Liver (tissue), 9 donors: ENCODE measurements around the gene RSRP1. TPM values are rescaled to one million over a fixed set of nuclear protein-coding genes. Genes with fewer than 3 reads are reported as not detected.

ENCODE experiments used
- DNase-seq: peaks from one replicate; pipeline ENCODE4 v3.0.0-alpha.2; 2017; ENCODE audit warnings: low spot score
- H3K27ac ChIP-seq, 2 donors: one replicate each; pipeline ENCODE4 v1.7.0; 2013; ENCODE audit warnings: inconsistent platforms in 2 of 2, low read length in 2 of 2, control low read depth in 1 of 2, low read depth in 1 of 2, mild to moderate bottlenecking in 1 of 2
- H3K27me3 ChIP-seq, 4 donors: one replicate each; pipeline versions ENCODE4 v1.6.1 to v1.7.0; 2013; ENCODE audit warnings: low read length in 3 of 4, inconsistent platforms in 1 of 4, mild to moderate bottlenecking in 1 of 4, moderate library complexity in 1 of 4; ENCODE audit not compliant: control insufficient read depth in 4 of 4, insufficient read depth in 4 of 4
- H3K36me3 ChIP-seq, 4 donors: one replicate each; pipeline versions ENCODE4 v1.6.1 to v1.7.0; 2013; ENCODE audit warnings: low read length in 3 of 4, mild to moderate bottlenecking in 3 of 4, low read depth in 1 of 4, moderate library complexity in 1 of 4; ENCODE audit not compliant: control insufficient read depth in 4 of 4, insufficient read depth in 3 of 4
- H3K4me1 ChIP-seq, 4 donors: one replicate each; pipeline versions ENCODE4 v1.6.1 to v1.7.0; 2013; ENCODE audit warnings: low read length in 3 of 4, mild to moderate bottlenecking in 3 of 4, moderate library complexity in 1 of 4; ENCODE audit not compliant: control insufficient read depth in 4 of 4, insufficient read depth in 4 of 4
- H3K4me3 ChIP-seq, 3 donors: one replicate each; pipeline versions ENCODE4 v1.6.1 to v1.7.0; 2013; ENCODE audit warnings: low read length in 3 of 3, control low read depth in 1 of 3, low read depth in 1 of 3, mild to moderate bottlenecking in 1 of 3
- H3K9ac ChIP-seq, 2 donors: one replicate each; pipeline ENCODE4 v1.7.0; 2013; ENCODE audit warnings: low read length in 2 of 2, mild to moderate bottlenecking in 2 of 2, moderate library complexity in 2 of 2, control low read depth in 1 of 2, low read depth in 1 of 2
- H3K9me3 ChIP-seq, 4 donors: one replicate each; pipeline versions ENCODE4 v1.6.1 to v1.7.0; 2013; ENCODE audit warnings: low read length in 3 of 4; ENCODE audit not compliant: control insufficient read depth in 4 of 4
- EGR1 ChIP-seq, 2 donors: IDR thresholded peaks; 2 replicates each; pipeline ENCODE4 v1.6.1; 2016 to 2018; ENCODE audit warnings: antibody characterized with exemption in 2 of 2, low read depth in 2 of 2
- FOXA1 ChIP-seq: IDR thresholded peaks from 2 replicates; pipeline ENCODE4 v1.6.1; 2016; ENCODE audit warnings: antibody characterized with exemption
- FOXA2 ChIP-seq: IDR thresholded peaks from 2 replicates; pipeline ENCODE4 v1.6.1; 2016; ENCODE audit warnings: antibody characterized with exemption
- GABPA ChIP-seq, 2 donors: IDR thresholded peaks in 1 of 2; conservative IDR thresholded peaks in 1 of 2; 2 replicates each; pipeline ENCODE4 v1.6.1; 2016; ENCODE audit warnings: antibody characterized with exemption in 2 of 2, mild to moderate bottlenecking in 1 of 2, moderate library complexity in 1 of 2
- HNF4A ChIP-seq, 2 donors: conservative IDR thresholded peaks; 2 replicates each; pipeline ENCODE4 v1.6.1; 2016; ENCODE audit warnings: antibody characterized with exemption in 2 of 2, mild to moderate bottlenecking in 2 of 2
- HNF4G ChIP-seq: IDR thresholded peaks from 2 replicates; pipeline ENCODE4 v1.6.1; 2016; ENCODE audit warnings: antibody characterized with exemption
- JUND ChIP-seq, 2 donors: IDR thresholded peaks; 2 replicates each; pipeline ENCODE4 v1.6.1; 2016; ENCODE audit warnings: antibody characterized with exemption in 2 of 2
- NR2F2 ChIP-seq: IDR thresholded peaks from 2 replicates; pipeline ENCODE4 v1.6.1; 2016; ENCODE audit warnings: antibody characterized with exemption
- RAD21 ChIP-seq, 2 donors: IDR thresholded peaks; 2 replicates each; pipeline ENCODE4 v1.6.1; 2016; ENCODE audit warnings: antibody characterized with exemption in 2 of 2, mild to moderate bottlenecking in 2 of 2
- RXRA ChIP-seq, 2 donors: IDR thresholded peaks; 2 replicates each; pipeline ENCODE4 v1.6.1; 2017 to 2018; ENCODE audit warnings: antibody characterized with exemption in 2 of 2, mild to moderate bottlenecking in 1 of 2
- SP1 ChIP-seq: IDR thresholded peaks from 2 replicates; pipeline ENCODE4 v1.6.1; 2018; ENCODE audit warnings: antibody characterized with exemption, mild to moderate bottlenecking
- TAF1 ChIP-seq: conservative IDR thresholded peaks from 2 replicates; pipeline ENCODE4 v1.6.1; 2016; ENCODE audit warnings: antibody characterized with exemption, mild to moderate bottlenecking
- YY1 ChIP-seq: IDR thresholded peaks from 2 replicates; pipeline ENCODE4 v1.6.1; 2016; ENCODE audit warnings: antibody characterized with exemption, mild to moderate bottlenecking
- WGBS: extraction: QIAGEN DNeasy Blood & Tissue Kit; methylation state at CpG from one replicate; pipeline ENCODE4 v1.1.7; 2013; 5-methylcytosine and 5-hydroxymethylcytosine counted together
- polyA plus RNA-seq, 2 donors: library from polyadenylated mRNA; stranded (reverse) in 1 of 2; unstranded in 1 of 2; fragments of 200-250 nt in 1 of 2; fragments of >200 nt in 1 of 2; fragmentation: Nextera tagmentation in 1 of 2; extraction: Ambion mirVana in 1 of 2; gene quantifications; one replicate each; pipeline versions ENCODE4 v1.2.1 to v1.2.3, GENCODE V29; 2013 to 2015
- total RNA-seq, 2 donors: library from RNA; depleted of rRNA; stranded (reverse); fragments of >200 nt; gene quantifications; one replicate each; pipeline ENCODE4 v1.2.3, GENCODE V29; 2014
- TF ChIP-seq, protein P1 (sequence below): IDR thresholded peaks from 2 replicates; pipeline ENCODE4 v1.6.1; 2016; ENCODE audit warnings: antibody characterized with exemption
- TF ChIP-seq, protein P2 (sequence below): IDR thresholded peaks from 2 replicates; pipeline ENCODE4 v1.6.1; 2016; ENCODE audit warnings: antibody characterized with exemption
- TF ChIP-seq, protein P3 (sequence below): fragments of 150-350 bp; IDR thresholded peaks from 2 replicates; pipeline ENCODE4 v1.5.1; 2017; ENCODE audit warnings: improper control_type of control experiment, low read depth, low read length; ENCODE audit not compliant: missing input control
- TF ChIP-seq, protein P4 (sequence below): IDR thresholded peaks from 2 replicates; pipeline ENCODE4 v1.6.1; 2016; ENCODE audit warnings: antibody characterized with exemption, mild to moderate bottlenecking
- TF ChIP-seq, protein P5 (sequence below): IDR thresholded peaks from 2 replicates; pipeline ENCODE4 v1.6.1; 2016; ENCODE audit warnings: antibody characterized with exemption
- donor health status: healthy.
- donor health status: healthy.
- donor health status: healthy.
- donor health status: healthy.
- donor health status: healthy.

Gene RSRP1
- total and polyA plus RNA-seq, 4 donors: 19.9 to 101 (median 74.0) TPM

DNA sequence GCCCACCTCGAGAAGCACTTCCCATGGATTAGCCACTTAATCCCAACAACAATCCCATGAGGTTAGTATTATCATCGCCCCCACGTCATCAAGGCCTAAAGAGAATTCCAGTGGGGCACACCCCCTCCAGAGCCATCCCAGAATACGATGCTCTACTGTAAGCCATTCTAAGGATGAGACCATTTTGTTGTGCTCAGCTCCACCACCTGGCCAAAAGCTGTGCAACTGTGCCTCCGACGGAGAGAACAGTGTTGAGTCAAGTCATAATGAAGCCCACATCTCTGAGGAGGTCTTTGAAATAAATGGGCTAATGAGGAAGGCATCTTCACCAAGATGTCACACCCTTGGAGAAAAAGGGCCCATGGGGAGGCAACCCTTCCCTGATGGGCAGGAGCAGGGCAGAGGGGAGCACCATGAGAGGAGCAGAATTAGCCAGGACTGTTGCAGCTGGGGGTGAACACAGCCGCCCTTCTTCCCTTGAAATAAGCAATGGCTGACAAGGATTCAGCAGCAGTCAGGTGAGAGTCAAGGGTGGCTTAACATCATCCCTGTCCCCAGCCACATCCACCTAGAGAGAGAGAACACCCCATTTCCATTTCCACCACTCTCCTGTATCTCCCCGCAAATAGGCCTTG, 29.5 kb downstream of the RSRP1 start:
- TF ChIP-seq, protein P1, sequence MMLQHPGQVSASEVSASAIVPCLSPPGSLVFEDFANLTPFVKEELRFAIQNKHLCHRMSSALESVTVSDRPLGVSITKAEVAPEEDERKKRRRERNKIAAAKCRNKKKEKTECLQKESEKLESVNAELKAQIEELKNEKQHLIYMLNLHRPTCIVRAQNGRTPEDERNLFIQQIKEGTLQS: no peak
- TF ChIP-seq, protein P2, sequence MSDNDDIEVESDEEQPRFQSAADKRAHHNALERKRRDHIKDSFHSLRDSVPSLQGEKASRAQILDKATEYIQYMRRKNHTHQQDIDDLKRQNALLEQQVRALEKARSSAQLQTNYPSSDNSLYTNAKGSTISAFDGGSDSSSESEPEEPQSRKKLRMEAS: no peak
- TF ChIP-seq HNF4G: no peak
- no peak for TF ChIP-seq TAF1
- TF ChIP-seq GABPA (IDR thresholded peaks at IDR 0.05 in 1 of 2, conservative IDR thresholded peaks at IDR 0.05 in 1 of 2): no peak
- TF ChIP-seq, protein P3, sequence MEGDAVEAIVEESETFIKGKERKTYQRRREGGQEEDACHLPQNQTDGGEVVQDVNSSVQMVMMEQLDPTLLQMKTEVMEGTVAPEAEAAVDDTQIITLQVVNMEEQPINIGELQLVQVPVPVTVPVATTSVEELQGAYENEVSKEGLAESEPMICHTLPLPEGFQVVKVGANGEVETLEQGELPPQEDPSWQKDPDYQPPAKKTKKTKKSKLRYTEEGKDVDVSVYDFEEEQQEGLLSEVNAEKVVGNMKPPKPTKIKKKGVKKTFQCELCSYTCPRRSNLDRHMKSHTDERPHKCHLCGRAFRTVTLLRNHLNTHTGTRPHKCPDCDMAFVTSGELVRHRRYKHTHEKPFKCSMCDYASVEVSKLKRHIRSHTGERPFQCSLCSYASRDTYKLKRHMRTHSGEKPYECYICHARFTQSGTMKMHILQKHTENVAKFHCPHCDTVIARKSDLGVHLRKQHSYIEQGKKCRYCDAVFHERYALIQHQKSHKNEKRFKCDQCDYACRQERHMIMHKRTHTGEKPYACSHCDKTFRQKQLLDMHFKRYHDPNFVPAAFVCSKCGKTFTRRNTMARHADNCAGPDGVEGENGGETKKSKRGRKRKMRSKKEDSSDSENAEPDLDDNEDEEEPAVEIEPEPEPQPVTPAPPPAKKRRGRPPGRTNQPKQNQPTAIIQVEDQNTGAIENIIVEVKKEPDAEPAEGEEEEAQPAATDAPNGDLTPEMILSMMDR: no peak
- TF ChIP-seq NR2F2: no peak
- no peak for TF ChIP-seq SP1
- TF ChIP-seq HNF4A (conservative IDR thresholded peaks at IDR 0.05): no peak
- no peak for TF ChIP-seq FOXA1
- TF ChIP-seq YY1: no peak
- no peak for TF ChIP-seq FOXA2
- TF ChIP-seq JUND (IDR thresholded peaks at IDR 0.05): no peak
- TF ChIP-seq, protein P4, sequence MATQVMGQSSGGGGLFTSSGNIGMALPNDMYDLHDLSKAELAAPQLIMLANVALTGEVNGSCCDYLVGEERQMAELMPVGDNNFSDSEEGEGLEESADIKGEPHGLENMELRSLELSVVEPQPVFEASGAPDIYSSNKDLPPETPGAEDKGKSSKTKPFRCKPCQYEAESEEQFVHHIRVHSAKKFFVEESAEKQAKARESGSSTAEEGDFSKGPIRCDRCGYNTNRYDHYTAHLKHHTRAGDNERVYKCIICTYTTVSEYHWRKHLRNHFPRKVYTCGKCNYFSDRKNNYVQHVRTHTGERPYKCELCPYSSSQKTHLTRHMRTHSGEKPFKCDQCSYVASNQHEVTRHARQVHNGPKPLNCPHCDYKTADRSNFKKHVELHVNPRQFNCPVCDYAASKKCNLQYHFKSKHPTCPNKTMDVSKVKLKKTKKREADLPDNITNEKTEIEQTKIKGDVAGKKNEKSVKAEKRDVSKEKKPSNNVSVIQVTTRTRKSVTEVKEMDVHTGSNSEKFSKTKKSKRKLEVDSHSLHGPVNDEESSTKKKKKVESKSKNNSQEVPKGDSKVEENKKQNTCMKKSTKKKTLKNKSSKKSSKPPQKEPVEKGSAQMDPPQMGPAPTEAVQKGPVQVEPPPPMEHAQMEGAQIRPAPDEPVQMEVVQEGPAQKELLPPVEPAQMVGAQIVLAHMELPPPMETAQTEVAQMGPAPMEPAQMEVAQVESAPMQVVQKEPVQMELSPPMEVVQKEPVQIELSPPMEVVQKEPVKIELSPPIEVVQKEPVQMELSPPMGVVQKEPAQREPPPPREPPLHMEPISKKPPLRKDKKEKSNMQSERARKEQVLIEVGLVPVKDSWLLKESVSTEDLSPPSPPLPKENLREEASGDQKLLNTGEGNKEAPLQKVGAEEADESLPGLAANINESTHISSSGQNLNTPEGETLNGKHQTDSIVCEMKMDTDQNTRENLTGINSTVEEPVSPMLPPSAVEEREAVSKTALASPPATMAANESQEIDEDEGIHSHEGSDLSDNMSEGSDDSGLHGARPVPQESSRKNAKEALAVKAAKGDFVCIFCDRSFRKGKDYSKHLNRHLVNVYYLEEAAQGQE: no peak
- TF ChIP-seq RAD21 (IDR thresholded peaks at IDR 0.05): no peak
- TF ChIP-seq EGR1 (IDR thresholded peaks at IDR 0.05; ENCODE audit: low read depth in 2 of 2): no peak
- TF ChIP-seq, protein P5, sequence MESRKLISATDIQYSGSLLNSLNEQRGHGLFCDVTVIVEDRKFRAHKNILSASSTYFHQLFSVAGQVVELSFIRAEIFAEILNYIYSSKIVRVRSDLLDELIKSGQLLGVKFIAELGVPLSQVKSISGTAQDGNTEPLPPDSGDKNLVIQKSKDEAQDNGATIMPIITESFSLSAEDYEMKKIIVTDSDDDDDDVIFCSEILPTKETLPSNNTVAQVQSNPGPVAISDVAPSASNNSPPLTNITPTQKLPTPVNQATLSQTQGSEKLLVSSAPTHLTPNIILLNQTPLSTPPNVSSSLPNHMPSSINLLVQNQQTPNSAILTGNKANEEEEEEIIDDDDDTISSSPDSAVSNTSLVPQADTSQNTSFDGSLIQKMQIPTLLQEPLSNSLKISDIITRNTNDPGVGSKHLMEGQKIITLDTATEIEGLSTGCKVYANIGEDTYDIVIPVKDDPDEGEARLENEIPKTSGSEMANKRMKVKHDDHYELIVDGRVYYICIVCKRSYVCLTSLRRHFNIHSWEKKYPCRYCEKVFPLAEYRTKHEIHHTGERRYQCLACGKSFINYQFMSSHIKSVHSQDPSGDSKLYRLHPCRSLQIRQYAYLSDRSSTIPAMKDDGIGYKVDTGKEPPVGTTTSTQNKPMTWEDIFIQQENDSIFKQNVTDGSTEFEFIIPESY: no peak
- TF ChIP-seq RXRA (IDR thresholded peaks at IDR 0.05): no peak
- no peaks in the 10 kb centered on the region for H3K9me3 ChIP-seq
- no peaks in the 10 kb centered on the region for H3K27me3 ChIP-seq
- WGBS: 92% methylated on average over 8 of the region's 8 CpGs
- no peak overlapping the region for H3K27ac ChIP-seq
- H3K4me1 ChIP-seq: no peaks in the 10 kb centered on the region
- H3K4me3 ChIP-seq: no peak overlapping the region
- peaks cover 6 to 23% (median 14%) of the 10 kb centered on the region in 4 donors for H3K36me3 ChIP-seq
- DNase-seq: no peak
- no peak overlapping the region for H3K9ac ChIP-seq
